HEK293 (cell line): ENCODE measurements around the gene DNAI7.

Experiments
- ATF2 ChIP-seq: fragments of 450-650 bp; formaldehyde crosslinking; IDR thresholded peaks from 2 replicates; pipeline ENCODE4 v1.5.1; 2016; ENCODE audit warnings: missing biosample characterization, missing genetic modification characterization, low read depth
- CTCF ChIP-seq: fragments of 450-650 bp; formaldehyde crosslinking; IDR thresholded peaks from 2 replicates; pipeline ENCODE4 v1.5.1; 2016; ENCODE audit warnings: missing biosample characterization, missing genetic modification characterization
- TCF7L2 ChIP-seq: IDR thresholded peaks from 2 replicates; pipeline ENCODE4 v1.6.1; 2011; ENCODE audit warnings: low read depth, mild to moderate bottlenecking, inconsistent platforms, low read length, moderate library complexity, borderline replicate concordance
- ZNF629 ChIP-seq: fragments of 450-650 bp; formaldehyde crosslinking; IDR thresholded peaks from 2 replicates; pipeline ENCODE4 v1.5.1; 2017; ENCODE audit warnings: missing biosample characterization, missing genetic modification characterization
- TF ChIP-seq, protein P1 (sequence below): fragments of 450-650 bp; formaldehyde crosslinking; IDR thresholded peaks from 2 replicates; pipeline ENCODE4 v1.5.1; 2016; ENCODE audit warnings: missing biosample characterization, missing genetic modification characterization

DNA sequence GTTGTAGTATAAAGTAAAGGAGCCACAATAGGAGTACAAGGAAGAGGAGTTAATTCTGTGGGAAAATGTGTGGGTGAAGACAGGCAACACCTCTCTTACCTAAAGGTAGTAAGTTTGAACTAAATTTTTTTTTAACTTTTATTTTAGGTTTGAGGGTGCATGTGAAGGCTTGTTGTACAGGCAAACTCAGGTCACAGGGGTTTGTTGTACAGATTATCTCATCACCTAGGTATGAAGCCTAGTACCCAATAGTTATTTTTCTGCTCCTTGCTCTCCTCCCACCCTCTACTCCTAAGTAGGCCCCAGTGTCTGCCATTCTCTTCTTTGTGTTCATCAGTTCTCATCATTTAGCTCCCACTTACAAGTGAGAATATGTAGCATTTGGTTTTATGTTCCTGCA, 70.5 kb downstream of the DNAI7 start:
- TF ChIP-seq, protein P1, sequence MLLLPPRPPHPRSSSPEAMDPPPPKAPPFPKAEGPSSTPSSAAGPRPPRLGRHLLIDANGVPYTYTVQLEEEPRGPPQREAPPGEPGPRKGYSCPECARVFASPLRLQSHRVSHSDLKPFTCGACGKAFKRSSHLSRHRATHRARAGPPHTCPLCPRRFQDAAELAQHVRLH (tag by site-specific recombination): no peak
- TF ChIP-seq CTCF (tag by site-specific recombination): no peak
- TF ChIP-seq TCF7L2: no peak
- TF ChIP-seq ATF2 (tag by site-specific recombination): no peak
- no peak for TF ChIP-seq ZNF629
